Limb (tissue), 2 donors: Measurements from ENCODE around the gene CCT6B.
"Not testable (repeated sequence)": the region's sequence is repeated elsewhere in the genome, so short reads cannot be mapped to it uniquely, and the experiment has no call there.

Experiments
- DNase-seq, 2 donors: peaks; one replicate each; pipeline ENCODE4 v3.0.0-alpha.2; 2016; ENCODE audit errors: extremely low spot score in 2 of 2

Gene CCT6B

DNA sequence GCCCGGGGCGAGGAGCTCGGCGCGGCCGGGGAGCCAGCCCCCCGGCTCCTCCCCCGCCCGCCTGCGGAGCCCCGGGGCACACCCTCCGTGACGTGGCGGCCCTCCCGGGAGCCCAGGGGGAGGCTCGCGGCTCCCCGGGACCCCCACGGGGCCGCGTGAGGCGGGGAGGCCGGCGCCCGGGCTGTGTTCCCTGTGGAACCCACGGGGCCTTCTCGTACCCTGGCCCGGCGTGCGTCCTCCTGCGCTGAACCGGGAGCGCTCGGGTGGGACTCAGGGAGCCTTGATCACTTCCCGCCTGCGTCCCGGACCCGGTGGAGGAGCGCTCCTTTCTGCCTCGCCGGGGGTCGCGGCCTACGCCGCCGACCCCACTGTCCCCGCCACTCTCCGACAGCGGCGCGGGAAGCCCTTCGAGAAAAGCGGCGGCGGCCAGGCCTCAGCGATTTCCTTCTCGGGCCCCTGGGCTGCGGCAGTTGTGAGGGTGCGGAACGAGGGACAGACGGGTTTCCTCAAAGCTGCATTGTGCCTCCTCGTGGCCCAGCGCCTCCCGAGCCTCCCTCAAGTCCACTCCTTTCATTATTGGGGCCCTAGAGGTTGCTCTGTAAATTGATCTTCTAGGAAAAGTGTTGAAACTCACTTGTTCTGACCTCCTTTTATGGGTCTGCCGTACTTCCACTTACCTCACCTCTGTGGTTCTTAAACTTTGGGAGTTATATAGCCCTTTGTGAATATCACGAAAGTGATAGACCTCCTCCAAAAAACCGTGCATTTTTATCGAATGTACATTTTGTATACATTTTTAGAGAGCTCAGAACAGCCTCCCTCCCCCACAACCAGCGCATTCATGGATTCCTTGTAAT is 19.6 kb upstream of the CCT6B start:
- DNase-seq = peak in 1 of 2 donors; percentile 71

DNA sequence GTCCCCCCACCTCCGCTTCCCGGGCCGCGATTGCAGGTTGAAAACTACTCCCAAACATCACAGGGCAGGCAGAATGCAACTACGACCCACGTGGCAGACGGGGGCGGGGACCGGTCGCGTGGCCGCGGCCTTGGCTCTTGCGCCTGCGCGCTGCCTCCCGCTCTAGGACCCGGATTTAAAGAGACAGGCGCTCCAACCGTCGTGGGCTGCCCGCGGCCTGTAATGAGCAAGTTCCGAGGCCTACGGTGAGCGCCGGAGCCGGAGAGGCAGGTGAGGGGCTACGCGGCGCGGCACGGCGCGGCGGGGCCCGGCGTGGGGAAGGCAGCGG is 19.1 kb upstream of the CCT6B start, which contains the start of gene LIG3:
Gene LIG3 (plus strand): TSS at position 160 of the 328 bp plus-strand sequence. CDS start 2,494 bp downstream, outside the sequence.
- peak; percentile 95 to 97 for DNase-seq

DNA sequence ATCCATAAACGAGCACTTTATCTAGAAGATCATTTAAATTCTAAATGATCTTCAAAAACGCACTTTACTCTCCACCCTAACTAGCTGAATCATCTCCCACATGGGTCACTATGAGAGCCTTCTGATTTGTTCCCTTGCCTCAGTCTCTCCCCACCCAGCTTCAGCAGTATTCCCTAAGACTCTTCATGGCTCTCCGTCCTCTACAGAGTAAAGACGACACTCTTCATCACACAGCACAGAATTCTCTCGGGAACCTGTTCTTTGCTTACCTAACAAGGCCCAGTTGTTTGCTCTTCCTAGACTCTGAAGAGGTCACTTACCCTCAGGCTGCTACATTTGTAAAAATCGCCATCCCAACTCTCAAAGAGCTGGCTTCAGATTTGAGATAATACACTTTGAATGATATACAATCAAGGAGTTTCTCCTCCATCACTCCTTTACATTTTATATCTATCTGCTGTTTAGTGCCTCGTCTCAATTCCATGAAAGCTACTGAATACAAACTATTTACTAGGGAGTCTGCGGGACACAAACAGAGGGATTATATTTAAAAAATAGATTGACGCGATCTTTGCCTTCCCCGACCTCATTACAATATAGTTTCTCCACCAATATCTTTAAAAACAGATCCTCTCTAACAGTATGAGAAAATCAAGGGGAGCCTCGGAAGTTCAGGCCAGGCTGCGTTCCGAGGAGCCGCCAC is 18.5 kb upstream of the CCT6B start:
- no peak for DNase-seq

DNA sequence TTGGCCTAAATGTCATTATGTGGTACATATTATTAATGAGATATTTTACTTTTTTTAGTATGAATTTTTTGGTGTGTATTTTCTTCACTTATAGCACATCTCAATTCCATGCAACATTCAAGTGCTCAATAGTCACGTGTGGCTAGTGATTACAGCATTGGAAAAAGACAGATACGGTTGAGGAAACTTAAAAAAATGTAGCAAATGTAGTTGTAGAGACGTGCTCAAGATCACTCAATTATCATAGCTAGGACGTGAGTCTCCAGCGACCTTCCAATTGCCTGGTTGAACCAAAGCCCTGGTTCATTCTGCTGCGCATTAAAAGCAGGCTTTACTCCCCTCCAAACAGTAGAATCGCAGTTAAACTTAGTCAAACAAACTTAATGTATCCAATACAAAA is 17.9 kb upstream of the CCT6B start:
- DNase-seq = no peak

DNA sequence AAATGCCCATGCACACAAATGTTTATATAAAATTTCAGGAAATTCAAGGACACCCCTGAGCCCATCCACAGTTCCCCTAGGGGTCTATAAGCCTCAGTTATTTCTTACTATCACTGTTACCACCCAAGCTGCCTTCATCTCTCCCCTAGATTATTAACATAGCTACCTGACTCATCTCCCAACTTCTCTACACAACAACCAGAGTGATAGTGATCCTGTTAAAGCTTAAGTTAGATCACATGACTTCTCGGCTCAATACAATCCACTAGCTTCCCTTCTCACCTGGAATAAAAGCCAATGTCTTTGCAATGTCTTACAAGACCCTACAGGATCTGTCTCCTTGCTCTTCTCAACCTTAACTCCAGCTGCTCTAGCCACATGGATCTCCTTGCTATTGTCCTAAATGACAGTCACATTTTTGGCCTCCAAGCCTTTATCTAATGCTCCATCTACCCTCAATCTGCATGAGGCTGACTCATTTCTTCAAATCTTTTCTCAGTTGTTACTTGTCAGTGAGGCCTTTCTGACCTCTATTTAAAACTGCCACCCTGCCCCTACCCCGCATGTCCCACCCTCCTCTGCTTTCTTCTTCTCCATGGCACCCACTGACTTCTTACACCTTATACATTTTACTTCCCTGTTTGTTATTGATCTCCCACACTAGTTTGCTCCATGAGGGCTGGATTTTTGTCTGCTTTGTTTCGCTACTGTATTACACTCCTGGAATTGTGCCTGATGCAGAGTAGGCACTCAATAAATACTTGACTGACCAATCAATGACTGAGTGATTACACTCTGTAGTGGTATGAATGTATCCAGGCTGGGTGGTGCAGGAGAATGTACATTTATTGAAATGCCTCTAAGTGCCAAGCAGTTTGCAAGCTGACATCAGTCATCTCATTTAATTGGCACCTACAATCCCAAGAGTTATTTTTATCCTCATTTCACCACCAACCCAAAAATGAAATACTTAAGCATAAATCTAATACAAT is 13.8 kb upstream of the CCT6B start:
- no peak for DNase-seq

DNA sequence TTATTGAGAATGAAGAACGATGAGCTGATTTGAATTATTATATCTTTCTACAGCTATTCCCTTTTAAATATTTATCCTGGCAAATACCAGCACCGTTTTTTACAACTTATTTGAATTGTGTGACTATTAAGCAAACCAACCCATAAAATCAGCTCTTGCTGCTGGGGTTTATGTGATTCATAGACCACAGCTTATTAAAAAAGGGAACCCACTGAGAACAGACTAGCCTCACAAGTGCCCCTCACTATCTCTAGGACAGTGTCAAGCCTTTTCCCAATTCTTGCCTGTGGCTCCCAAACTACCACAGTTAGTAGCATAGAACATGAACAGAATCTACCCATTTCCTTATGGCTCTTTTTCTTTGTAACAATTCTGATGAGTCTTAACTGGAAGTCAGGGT is 12.9 kb upstream of the CCT6B start:
- no peak for DNase-seq

DNA sequence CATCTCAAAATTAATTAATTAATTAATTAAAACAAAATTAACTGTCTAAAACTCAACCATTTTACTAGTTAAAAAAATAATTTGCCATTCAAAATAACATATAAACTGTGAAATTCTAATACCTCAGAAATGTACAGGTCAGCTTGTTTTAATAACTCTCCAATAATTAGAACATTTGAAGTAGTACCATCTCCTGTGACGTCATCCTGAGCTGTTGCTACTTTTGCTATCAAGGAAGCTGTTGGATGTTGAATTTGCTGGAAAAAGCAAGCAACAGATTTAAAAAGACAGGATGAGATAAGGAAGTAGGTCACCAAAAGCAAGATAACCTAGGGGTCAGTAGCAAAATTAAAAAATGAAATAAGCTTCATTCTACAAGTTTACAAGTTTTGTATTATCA is 2.8 kb downstream of the CCT6B start:
- DNase-seq = no peak

DNA sequence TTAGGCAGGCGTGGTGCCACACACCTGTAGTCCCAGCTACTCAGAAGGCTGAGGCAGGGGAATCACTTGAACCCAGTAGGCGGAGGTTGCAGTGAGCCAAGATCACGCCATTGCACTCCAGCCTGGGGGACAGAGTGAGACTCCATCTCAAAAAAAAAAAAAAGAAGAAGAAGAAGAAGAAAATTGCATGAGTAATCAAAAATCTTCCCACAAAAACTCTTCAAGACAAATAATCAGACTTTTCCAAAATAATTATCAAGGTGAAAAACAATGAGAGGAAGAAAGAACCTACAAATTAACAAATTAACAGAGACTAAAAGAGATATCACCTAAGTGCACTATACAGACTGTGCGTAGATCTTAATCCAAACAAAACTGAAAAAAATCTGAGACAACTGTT is 10.5 kb downstream of the CCT6B start:
- not testable (repeated sequence) for DNase-seq

DNA sequence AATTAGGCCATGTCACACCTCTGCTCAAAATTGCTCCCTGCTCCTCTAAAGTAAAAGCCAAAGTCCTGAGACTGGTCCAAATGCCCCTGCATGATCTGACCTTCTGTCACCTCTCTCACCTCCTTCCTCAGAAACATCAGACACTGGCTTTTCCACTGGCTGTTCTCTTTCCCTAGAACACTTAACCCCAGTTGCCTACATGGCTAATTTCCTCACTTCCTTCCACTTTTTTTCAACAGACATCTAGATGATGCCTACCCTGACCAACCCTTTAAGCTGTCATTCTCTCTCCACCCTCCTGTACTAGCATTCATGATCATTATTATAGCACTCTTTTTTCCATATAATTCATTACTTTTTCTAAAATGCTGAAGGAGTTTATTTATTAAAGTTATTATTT is 31.0 kb downstream of the CCT6B start:
- no peak for DNase-seq

DNA sequence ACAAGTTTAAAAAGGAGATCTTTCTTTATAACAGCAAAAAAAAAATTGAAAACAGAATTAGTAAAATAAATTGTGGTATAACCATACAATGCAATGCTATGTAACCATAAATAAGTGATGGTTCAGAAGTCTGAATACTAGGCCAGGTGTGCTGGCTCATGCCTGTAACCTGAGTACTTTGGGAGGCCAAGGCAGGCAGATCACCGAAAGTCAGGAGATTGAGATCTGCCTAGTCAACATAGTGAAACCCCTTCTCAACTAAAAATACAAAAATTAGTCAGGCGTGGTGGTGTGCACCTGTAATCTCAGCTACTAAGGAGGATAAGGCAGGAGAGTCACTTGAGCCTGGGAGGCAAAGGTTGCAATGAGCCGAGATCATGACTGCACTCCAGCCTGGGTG is 34.6 kb downstream of the CCT6B start:
- DNase-seq = no peak

DNA sequence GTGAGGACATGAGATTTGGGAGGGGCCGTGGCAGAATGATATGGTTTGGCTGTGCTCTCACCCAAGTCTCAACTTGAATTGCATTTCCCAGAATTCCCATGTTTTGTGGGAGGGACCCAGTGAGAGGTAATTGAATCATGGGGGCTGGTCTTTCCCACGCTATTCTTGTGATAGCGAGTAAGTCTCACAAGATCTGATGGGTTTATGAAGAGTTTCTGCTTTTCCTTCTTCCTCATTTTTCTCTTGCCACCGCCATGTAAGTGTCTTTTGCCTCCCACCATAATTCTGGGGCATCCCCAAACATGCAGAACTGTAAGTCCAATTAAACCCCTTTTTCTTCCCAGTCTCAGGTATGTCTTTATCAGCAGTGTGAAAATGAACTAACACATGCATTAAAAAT is 40.6 kb downstream of the CCT6B start:
- DNase-seq = no peak

DNA sequence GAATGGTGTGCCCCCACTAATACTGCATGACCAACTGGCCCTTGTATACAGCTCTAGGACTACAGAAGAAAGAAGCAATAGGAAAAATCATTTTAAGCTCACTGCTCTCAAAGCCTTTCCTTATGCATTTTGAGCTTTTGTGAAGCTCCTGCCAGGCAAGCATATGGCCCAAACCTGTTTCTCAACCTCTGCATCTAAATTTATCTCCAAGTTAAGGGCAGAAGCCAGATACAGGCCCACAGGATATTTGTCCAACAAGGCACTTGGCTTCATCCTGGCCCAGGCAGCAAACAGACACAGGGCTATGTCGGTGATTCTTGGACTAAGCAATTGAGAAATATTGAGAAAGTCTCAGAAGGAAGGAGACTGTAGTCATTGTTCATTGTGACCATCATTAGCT is 43.9 kb downstream of the CCT6B start:
- DNase-seq = no peak

DNA sequence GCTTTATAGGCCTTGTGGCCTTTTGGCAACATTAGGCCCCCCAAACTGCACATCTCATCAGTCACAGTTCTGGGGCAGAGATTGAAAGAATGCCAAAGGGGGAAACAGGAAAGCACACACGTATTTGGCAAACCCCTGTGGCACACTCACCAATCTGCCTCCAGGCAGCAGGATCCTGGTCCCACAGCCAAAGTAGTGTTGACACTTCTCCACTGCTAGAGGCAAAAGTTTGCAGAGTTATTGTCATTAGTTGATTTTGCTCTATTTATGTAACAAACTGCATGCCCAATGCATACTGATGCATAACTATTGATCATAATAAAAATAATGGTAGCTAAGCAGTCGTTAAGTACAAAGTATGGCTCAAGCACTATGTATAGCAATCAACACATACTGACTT is 45.1 kb downstream of the CCT6B start:
- no peak for DNase-seq

DNA sequence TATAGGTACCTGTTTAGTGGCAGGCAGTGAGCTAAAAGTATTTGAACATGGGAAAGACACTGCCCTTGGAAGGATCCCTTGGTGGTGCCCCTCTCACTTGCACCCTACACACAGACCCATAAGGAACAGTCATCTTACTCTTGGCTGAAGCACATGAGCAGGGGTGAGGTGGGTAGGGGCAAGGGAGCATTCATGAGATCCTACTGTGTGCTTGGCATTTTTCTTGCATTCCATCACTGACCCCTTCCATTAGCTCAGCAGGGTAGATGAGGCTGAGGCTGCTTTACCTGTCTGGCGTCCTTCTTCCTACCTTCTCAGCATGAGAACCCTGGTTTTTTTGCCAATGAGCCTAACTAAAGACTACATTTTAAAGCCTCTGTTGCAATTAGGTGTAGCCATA is 48.3 kb downstream of the CCT6B start:
- DNase-seq = no peak

DNA sequence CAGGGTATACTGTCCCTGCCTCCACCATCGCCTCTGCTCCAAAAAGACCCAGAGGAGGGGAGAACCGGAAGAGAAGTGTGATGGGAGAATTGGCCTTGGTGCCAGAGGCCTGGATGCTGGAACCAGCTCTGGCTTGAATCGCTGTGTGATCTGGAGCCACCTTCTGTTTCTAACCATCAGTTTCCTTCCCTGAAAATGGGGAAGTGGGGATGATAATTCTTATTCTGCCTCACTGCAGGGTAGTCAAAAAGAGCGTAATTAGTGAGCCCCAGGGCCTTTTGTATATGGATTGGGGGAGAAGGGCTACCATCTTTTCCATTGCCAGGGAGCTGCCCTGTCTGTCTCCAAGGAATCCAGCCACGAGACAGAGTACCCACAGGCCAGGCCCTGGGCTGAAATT is 52.2 kb downstream of the CCT6B start:
- no peak for DNase-seq

DNA sequence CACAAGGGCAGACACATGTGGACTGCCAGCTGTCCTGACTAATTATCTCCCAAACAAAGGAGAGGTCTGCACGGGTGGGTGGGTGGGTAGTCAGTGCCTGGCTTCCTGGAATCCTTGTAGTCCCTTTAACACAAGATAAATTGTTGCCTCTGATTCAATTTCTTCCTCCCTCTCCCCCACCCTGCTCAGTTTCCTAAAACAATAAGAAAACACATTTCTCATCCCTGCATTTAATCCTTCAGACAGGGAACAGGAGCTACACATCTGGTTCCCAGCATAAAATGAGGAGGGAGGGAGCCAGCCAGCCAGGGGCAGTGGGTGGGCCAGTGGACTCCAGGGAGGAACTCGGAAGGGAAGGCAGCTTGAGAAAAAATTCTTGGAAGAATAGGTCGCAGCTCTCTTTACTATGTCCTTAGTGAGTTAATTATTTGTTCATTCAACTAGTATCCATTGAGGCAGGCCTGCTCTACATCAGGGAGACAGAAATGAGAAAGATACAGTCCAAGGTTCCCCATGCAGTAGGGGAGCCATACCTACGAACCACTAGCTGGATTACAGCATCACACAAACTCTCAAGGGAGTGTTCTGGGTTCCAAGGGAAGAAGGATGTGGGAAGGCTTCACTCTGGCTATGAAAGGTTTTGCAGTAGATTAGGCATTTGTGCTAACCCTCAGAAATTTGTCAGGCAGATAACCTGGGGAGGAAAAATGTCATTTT is 58.3 kb downstream of the CCT6B start:
- DNase-seq = no peak

DNA sequence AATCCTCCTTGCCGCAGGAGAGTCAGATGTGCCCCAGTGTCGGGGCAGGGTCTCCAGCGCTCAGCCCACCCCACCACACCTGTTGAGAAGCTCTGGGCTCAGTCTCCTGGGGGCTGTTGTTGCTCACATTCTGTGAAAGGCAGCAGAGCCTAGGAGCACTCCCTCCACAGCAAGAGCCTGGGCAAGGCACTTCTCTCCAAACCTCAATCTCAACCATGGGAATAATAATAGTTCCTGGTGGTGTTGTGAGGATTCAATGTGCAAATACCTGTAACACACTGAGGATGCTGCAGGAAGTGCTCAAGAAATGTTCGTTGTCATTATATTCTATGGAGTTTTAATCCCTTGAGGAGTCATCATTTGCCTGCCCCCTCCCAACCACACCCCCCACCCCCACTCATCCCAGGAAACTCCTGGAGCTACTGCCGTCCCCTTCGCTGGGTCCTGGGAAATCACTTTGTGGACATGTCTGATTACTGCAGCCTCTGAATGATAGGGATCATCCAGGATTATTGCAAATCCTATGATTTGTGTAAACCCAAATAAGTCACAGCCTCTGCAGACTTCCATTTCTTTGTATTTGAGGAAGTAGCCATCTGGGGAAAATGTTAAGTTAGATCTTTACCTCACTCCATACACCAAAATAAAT is 61.5 kb downstream of the CCT6B start:
- DNase-seq = no peak

DNA sequence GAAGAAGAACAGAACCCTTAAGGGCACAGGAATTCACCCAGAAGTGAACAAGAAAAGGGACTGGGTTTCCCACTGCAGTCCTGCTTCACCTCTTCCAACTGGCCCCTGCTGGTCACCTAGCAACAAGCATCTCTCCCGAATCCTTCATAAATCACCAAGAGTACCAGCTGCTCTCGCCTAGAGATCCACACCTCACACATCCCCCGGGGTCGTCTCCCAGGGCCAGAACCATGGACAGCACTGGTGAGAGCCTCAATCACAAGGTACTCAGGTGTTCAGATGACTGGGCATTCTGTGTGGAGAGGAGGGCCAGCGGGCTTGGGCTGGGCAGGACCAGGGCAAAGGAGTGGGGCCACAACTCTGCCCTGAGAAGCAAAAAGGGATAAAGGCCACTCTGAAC is 65.9 kb downstream of the CCT6B start:
- no peak for DNase-seq

DNA sequence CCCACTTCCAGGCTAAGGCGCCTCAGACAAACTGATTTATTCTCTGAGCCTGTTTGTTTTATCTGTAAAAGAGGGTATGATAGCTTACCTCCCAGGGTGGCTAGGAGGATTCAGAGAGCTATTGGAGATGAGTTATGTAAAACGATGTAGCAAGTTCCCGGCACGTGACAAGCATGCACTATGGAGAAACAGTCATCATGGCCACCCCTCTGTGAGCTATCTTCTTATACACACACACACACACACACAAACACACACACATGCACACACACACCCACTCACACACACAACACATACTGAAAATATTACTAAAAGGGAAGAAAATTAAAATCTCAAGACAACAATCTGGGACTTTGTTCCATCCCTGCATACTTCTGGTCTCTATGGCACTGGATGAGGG is 66.3 kb downstream of the CCT6B start:
- no peak for DNase-seq

DNA sequence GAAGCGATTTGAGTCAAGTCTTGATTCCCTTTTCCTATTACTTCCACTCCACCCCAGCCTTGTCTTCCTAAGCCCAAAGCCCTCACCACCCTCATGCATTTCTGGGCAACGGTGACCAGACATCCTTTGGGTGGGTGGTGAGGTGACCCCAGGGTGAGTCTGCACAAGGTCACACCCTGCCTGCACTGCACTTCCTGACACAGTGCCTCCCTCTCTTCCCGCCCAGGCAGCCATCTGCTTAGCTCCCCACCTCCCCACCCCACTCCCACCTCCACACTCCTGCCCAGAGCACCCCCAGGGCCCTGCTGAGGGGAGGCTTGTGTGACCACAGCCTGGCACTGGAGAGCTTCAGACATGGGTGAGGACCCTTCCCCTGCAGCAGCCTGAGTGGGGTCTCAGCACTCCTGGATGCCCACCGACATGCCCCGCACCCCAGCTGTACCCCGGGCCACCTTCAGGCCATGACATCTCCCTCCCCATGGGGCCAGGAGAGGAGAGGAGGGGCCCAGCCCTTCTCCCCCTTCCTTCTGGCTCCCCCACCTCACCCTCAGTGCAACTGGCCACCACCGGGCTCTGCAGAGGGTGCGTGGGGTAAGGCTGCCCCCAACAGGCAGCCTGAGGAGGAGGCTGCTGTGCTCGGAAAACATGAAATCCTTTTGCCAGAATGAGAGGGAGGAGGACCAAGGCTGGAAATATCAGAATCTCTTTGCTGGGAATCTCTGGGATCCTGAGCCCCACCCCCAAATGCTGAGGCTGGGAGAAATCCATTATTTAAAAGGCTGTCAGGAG is 68.6 kb downstream of the CCT6B start:
- peak in 1 of 2 donors; percentile 64 for DNase-seq
